IgD-negative memory B cell (primary cell): Measurements from ENCODE around the gene CTAG1A. TPM values are rescaled to one million over a fixed set of nuclear protein-coding genes. Genes with fewer than 3 reads are reported as not detected.
"Not testable (repeated sequence)": the region's sequence is repeated elsewhere in the genome, so short reads cannot be mapped to it uniquely, and the experiment has no call there.

Experiments used
- H3K27ac Mint-ChIP-seq, 3 donors: one replicate each; pipeline ENCODE4 v1.8.0; 2020 to 2022; ENCODE audit warnings: mild to moderate bottlenecking in 3 of 3, mixed read lengths in 3 of 3, moderate library complexity in 1 of 3
- H3K27me3 Mint-ChIP-seq: one replicate; pipeline ENCODE4 v1.8.0; 2021; ENCODE audit warnings: mixed read lengths
- H3K36me3 Mint-ChIP-seq: one replicate; pipeline ENCODE4 v1.8.0; 2020; ENCODE audit warnings: mild to moderate bottlenecking, mixed read lengths
- H3K4me1 Mint-ChIP-seq, 3 donors: one replicate each; pipeline ENCODE4 v1.8.0; 2020 to 2022; ENCODE audit warnings: mixed read lengths in 3 of 3, mild to moderate bottlenecking in 1 of 3
- H3K4me3 Mint-ChIP-seq, 4 donors: one replicate each; pipeline ENCODE4 v1.8.0; 2020 to 2022; ENCODE audit warnings: mild to moderate bottlenecking in 4 of 4, mixed read lengths in 4 of 4, moderate library complexity in 3 of 4
- H3K9me3 Mint-ChIP-seq, 3 donors: one replicate each; pipeline ENCODE4 v1.8.0; 2020 to 2021; ENCODE audit warnings: mixed read lengths in 3 of 3, mild to moderate bottlenecking in 1 of 3
- polyA plus RNA-seq: library from polyadenylated mRNA; unstranded; fragments of 300-500 nt; fragmentation: Illumina TruSeq; gene quantifications from one replicate; pipeline ENCODE4 v1.2.3, GENCODE V29; 2021

The CTAG1A gene
- polyA plus RNA-seq, 1 donor from 2014 or later = not detected

- Mint-ChIP-seq H3K36me3 (peaks cover 5% of the 10 kb centered on the region), H3K4me3 (no peak overlapping the region), H3K27me3 (peaks cover 6% of the 10 kb centered on the region), H3K4me1 (peaks cover 0 to 3% (median 0%) of the 10 kb centered on the region in 3 donors), H3K9me3 (peaks cover 1 to 11% (median 4%) of the 10 kb centered on the region in 3 donors), H3K27ac (no peak overlapping the region)
Observed at GRCh38 chrX:154597221-154597620, 12.3 kb downstream of the CTAG1A start.

GRCh38 chrX:154598656-154599055 is 13.7 kb downstream of the CTAG1A start:
- Mint-ChIP-seq H3K9me3 (peaks cover 1 to 8% (median 2%) of the 10 kb centered on the region in 3 donors), H3K36me3 (peaks cover 5% of the 10 kb centered on the region), H3K4me1 (peaks cover 0 to 3% (median 0%) of the 10 kb centered on the region in 3 donors), H3K4me3 (no peak overlapping the region), H3K27me3 (peaks cover 4% of the 10 kb centered on the region), H3K27ac (no peak overlapping the region)

GRCh38 chrX:154599531-154599930 is 14.6 kb downstream of the CTAG1A start:
- peak overlapping the region in 1 of 4 donors; percentile 60 for H3K4me3 Mint-ChIP-seq
- peaks cover 2% of the 10 kb centered on the region for H3K27me3 Mint-ChIP-seq
- H3K9me3 Mint-ChIP-seq = peaks cover 1 to 8% (median 2%) of the 10 kb centered on the region in 3 donors
- H3K36me3 Mint-ChIP-seq = peaks cover 5% of the 10 kb centered on the region
- H3K4me1 Mint-ChIP-seq = no peaks in the 10 kb centered on the region
- no peak overlapping the region for H3K27ac Mint-ChIP-seq

GRCh38 chrX:154600759-154601374 is 15.9 kb downstream of the CTAG1A start:
- no peak overlapping the region for H3K27ac Mint-ChIP-seq
- no peaks in the 10 kb centered on the region for H3K4me1 Mint-ChIP-seq
- no peak overlapping the region for H3K4me3 Mint-ChIP-seq
- H3K36me3 Mint-ChIP-seq = peaks cover 2% of the 10 kb centered on the region
- peaks cover 2% of the 10 kb centered on the region for H3K27me3 Mint-ChIP-seq
- H3K9me3 Mint-ChIP-seq = peaks cover 1 to 8% (median 2%) of the 10 kb centered on the region in 3 donors

- peaks cover 1% of the 10 kb centered on the region for H3K27me3 Mint-ChIP-seq
Observed at GRCh38 chrX:154602226-154602625, 17.3 kb downstream of the CTAG1A start.

GRCh38 chrX:154602766-154603437 is 18.0 kb downstream of the CTAG1A start:
- Mint-ChIP-seq H3K36me3 (peaks cover 2% of the 10 kb centered on the region), H3K4me1 (no peaks in the 10 kb centered on the region), H3K9me3 (peaks cover 0 to 2% (median under 1%) of the 10 kb centered on the region in 3 donors), H3K27me3 (no peaks in the 10 kb centered on the region), H3K4me3 (no peak overlapping the region), H3K27ac (no peak overlapping the region)

More at GRCh38 chrX:154602226-154602625, 17.3 kb downstream of the CTAG1A start:
- no peak overlapping the region for H3K4me3 Mint-ChIP-seq
- H3K36me3 Mint-ChIP-seq = peaks cover 2% of the 10 kb centered on the region
- no peak overlapping the region for H3K27ac Mint-ChIP-seq
- H3K4me1 Mint-ChIP-seq = no peaks in the 10 kb centered on the region
- peaks cover under 1 to 6% (median 2%) of the 10 kb centered on the region in 3 donors for H3K9me3 Mint-ChIP-seq

- H3K4me1 Mint-ChIP-seq = no peaks in the 10 kb centered on the region
- H3K4me3 Mint-ChIP-seq = no peak overlapping the region
- no peaks in the 10 kb centered on the region for H3K9me3 Mint-ChIP-seq
- peaks cover 2% of the 10 kb centered on the region for H3K36me3 Mint-ChIP-seq
- no peak overlapping the region for H3K27ac Mint-ChIP-seq
- H3K27me3 Mint-ChIP-seq = no peaks in the 10 kb centered on the region
Observed at GRCh38 chrX:154603438-154604430, 18.8 kb downstream of the CTAG1A start.

GRCh38 chrX:154605566-154605965 is 20.6 kb downstream of the CTAG1A start:
- H3K4me3 Mint-ChIP-seq = no peak overlapping the region
- no peaks in the 10 kb centered on the region for H3K27me3 Mint-ChIP-seq
- no peaks in the 10 kb centered on the region for H3K9me3 Mint-ChIP-seq
- H3K27ac Mint-ChIP-seq = no peak overlapping the region
- no peaks in the 10 kb centered on the region for H3K4me1 Mint-ChIP-seq
- no peaks in the 10 kb centered on the region for H3K36me3 Mint-ChIP-seq

GRCh38 chrX:154607370-154607769 is 22.4 kb downstream of the CTAG1A start:
- H3K4me3 Mint-ChIP-seq = no peak overlapping the region

GRCh38 chrX:154607976-154608375 is 23.0 kb downstream of the CTAG1A start:
- H3K4me3 Mint-ChIP-seq, H3K27me3 Mint-ChIP-seq, H3K9me3 Mint-ChIP-seq, H3K36me3 Mint-ChIP-seq, H3K27ac Mint-ChIP-seq, H3K4me1 Mint-ChIP-seq: not testable (repeated sequence)

More at GRCh38 chrX:154607370-154607769, 22.4 kb downstream of the CTAG1A start:
- H3K9me3 Mint-ChIP-seq = peaks cover 0 to 5% (median 0%) of the 10 kb centered on the region in 3 donors
- no peaks in the 10 kb centered on the region for H3K4me1 Mint-ChIP-seq
- no peaks in the 10 kb centered on the region for H3K36me3 Mint-ChIP-seq
- H3K27ac Mint-ChIP-seq = no peak overlapping the region
- no peaks in the 10 kb centered on the region for H3K27me3 Mint-ChIP-seq

GRCh38 chrX:154608823-154609222 is 23.9 kb downstream of the CTAG1A start:
- not testable (repeated sequence) for H3K27ac Mint-ChIP-seq, H3K27me3 Mint-ChIP-seq, H3K36me3 Mint-ChIP-seq, H3K9me3 Mint-ChIP-seq, H3K4me3 Mint-ChIP-seq, H3K4me1 Mint-ChIP-seq

GRCh38 chrX:154611146-154611545 is 26.2 kb downstream of the CTAG1A start:
- H3K36me3 Mint-ChIP-seq, H3K4me3 Mint-ChIP-seq, H3K4me1 Mint-ChIP-seq, H3K27me3 Mint-ChIP-seq, H3K9me3 Mint-ChIP-seq, H3K27ac Mint-ChIP-seq: not testable (repeated sequence)

GRCh38 chrX:154613586-154613985 is 28.7 kb downstream of the CTAG1A start:
- not testable (repeated sequence) for H3K36me3 Mint-ChIP-seq, H3K27me3 Mint-ChIP-seq, H3K9me3 Mint-ChIP-seq, H3K27ac Mint-ChIP-seq, H3K4me1 Mint-ChIP-seq, H3K4me3 Mint-ChIP-seq

GRCh38 chrX:154619182-154619581 is 34.2 kb downstream of the CTAG1A start, which contains the start of gene CTAG1B:
Gene CTAG1B, minus strand, starts transcription at chrX:154619282. Its CDS starts 64 bp downstream, at chrX:154619218.
- H3K27me3 Mint-ChIP-seq, H3K27ac Mint-ChIP-seq, H3K36me3 Mint-ChIP-seq, H3K4me3 Mint-ChIP-seq, H3K9me3 Mint-ChIP-seq, H3K4me1 Mint-ChIP-seq: not testable (repeated sequence)

- H3K27ac Mint-ChIP-seq, H3K4me3 Mint-ChIP-seq, H3K4me1 Mint-ChIP-seq, H3K9me3 Mint-ChIP-seq, H3K36me3 Mint-ChIP-seq, H3K27me3 Mint-ChIP-seq: not testable (repeated sequence)
Observed at GRCh38 chrX:154620767-154621414, 36.0 kb downstream of the CTAG1A start.
